BE2C (cell line): ENCODE data around the gene PREX1.

Experiments used
- DNase-seq: peaks from one replicate; pipeline ENCODE4 v3.0.0-alpha.2; 2020
- H3K27me3 ChIP-seq: fragments of 250-450 bp; sonication (Bioruptor Pico); 2 replicates; pipeline ENCODE4 v1.5.1; 2020; ENCODE audit warnings: mild to moderate bottlenecking
- H3K36me3 ChIP-seq: fragments of 250-450 bp; sonication (Bioruptor Pico); 2 replicates; pipeline ENCODE4 v1.5.1; 2020; ENCODE audit warnings: mild to moderate bottlenecking
- H3K4me1 ChIP-seq: fragments of 250-450 bp; sonication (Bioruptor Pico); 2 replicates; pipeline ENCODE4 v1.5.1; 2020
- H3K4me3 ChIP-seq: 2 replicates; pipeline ENCODE4 v1.5.1; 2011; ENCODE audit warnings: low read depth, low read length
- H3K9me3 ChIP-seq: fragments of 250-450 bp; sonication (Bioruptor Pico); 2 replicates; pipeline ENCODE4 v1.5.1; 2020
- TF ChIP-seq, protein P1 (sequence below): IDR thresholded peaks from 2 replicates; pipeline ENCODE4 v1.5.1; 2012; ENCODE audit warnings: mild to moderate bottlenecking, low read depth, low read length

PREX1 gene

GRCh38 chr20:48709058-48709691 is 118.6 kb downstream of the PREX1 start:
- Histone ChIP-seq H3K9me3 (no peaks in the 10 kb centered on the region), H3K4me1 (peaks cover 3% of the 10 kb centered on the region; the same call in 1 of the 2 replicates), H3K36me3 (no peaks in the 10 kb centered on the region), H3K4me3 (no peak overlapping the region), H3K27me3 (no peaks in the 10 kb centered on the region)
- TF ChIP-seq, protein P1, sequence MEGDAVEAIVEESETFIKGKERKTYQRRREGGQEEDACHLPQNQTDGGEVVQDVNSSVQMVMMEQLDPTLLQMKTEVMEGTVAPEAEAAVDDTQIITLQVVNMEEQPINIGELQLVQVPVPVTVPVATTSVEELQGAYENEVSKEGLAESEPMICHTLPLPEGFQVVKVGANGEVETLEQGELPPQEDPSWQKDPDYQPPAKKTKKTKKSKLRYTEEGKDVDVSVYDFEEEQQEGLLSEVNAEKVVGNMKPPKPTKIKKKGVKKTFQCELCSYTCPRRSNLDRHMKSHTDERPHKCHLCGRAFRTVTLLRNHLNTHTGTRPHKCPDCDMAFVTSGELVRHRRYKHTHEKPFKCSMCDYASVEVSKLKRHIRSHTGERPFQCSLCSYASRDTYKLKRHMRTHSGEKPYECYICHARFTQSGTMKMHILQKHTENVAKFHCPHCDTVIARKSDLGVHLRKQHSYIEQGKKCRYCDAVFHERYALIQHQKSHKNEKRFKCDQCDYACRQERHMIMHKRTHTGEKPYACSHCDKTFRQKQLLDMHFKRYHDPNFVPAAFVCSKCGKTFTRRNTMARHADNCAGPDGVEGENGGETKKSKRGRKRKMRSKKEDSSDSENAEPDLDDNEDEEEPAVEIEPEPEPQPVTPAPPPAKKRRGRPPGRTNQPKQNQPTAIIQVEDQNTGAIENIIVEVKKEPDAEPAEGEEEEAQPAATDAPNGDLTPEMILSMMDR = no peak
- DNase-seq = no peak

DNA sequence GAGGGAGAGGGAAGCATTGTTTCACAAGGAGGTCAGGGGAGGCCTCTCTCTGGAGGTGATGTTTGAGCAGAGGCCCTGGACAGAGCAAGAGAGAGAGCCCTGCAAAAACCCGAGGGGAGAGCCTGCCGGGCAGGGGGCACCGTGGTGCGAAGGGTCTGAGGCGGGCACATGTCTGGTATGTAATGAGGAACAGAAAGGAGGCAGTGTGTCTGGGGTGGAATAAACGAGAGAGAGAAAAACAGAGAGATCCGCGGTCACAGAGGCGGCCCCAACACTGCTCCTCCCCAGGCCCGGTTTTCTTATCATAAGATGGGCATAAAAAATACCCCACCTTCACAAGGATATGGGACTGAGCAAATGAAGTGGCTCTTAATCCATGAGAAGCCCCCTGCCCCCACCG is 119.2 kb downstream of the PREX1 start:
- no peaks in the 10 kb centered on the region for H3K9me3 ChIP-seq
- peaks cover 6% of the 10 kb centered on the region for H3K4me1 ChIP-seq
- no peaks in the 10 kb centered on the region for H3K27me3 ChIP-seq
- DNase-seq = no peak
- TF ChIP-seq, protein P1 = no peak
- H3K36me3 ChIP-seq = no peaks in the 10 kb centered on the region
- H3K4me3 ChIP-seq = no peak overlapping the region

DNA sequence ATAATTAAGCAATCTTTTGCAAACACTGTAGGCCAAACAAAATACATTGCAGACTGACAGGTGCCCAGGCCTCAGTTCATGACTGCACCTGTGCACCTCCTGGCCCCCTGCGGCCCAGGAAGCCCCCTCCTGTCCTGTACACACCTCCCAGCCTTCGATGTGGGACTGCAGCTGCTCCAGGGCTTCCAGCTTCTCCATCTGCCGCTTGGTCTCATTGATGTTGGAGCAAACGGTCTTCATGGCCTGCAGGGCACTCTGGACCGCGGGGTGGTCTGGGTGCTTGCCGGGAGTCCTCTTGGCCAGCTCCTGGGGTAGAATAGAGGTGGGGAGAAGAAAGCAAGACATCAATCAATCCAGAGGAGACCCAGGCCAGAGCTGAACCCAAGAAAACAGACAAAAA is 119.7 kb downstream of the PREX1 start:
- H3K4me1 ChIP-seq = peaks cover 11% of the 10 kb centered on the region
- H3K4me3 ChIP-seq = no peak overlapping the region
- no peaks in the 10 kb centered on the region for H3K27me3 ChIP-seq
- no peak for DNase-seq
- H3K36me3 ChIP-seq = no peaks in the 10 kb centered on the region
- no peaks in the 10 kb centered on the region for H3K9me3 ChIP-seq
- TF ChIP-seq, protein P1 = no peak

DNA sequence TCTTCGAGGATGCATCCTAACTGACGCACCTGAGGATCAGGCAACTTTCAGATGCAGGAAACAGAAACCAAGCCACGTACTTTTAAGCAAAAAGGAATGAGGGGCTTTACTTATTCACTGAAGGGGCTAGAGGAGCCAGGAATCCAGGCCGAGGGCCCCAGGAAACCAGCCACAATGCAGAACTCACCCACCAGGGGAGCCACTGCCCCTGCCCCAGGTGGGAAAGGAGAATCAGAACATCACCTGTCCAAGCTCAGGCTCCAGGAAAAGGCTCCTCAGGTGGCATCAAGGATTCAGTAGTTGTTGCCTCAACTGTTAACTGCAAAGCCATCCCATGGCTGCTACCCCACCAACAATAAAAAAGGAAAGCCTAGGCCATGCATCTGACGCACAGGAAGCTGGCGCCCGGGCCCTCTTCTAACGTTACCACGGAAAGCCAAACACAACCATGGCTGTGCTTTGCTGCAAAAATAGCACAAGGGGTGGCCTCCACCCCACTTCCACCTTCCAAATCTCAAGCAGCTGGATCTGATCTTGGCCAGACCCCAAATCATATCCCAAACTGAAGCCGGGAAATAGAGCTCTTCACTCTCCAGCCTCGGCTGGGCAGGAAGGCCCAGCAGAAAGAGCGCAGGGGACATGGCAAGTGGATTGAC is 121.0 kb downstream of the PREX1 start:
- peaks cover 19% of the 10 kb centered on the region for H3K4me1 ChIP-seq
- no peaks in the 10 kb centered on the region for H3K9me3 ChIP-seq
- H3K4me3 ChIP-seq = no peak overlapping the region
- DNase-seq = no peak
- no peaks in the 10 kb centered on the region for H3K27me3 ChIP-seq
- TF ChIP-seq, protein P1 = no peak
- no peaks in the 10 kb centered on the region for H3K36me3 ChIP-seq

DNA sequence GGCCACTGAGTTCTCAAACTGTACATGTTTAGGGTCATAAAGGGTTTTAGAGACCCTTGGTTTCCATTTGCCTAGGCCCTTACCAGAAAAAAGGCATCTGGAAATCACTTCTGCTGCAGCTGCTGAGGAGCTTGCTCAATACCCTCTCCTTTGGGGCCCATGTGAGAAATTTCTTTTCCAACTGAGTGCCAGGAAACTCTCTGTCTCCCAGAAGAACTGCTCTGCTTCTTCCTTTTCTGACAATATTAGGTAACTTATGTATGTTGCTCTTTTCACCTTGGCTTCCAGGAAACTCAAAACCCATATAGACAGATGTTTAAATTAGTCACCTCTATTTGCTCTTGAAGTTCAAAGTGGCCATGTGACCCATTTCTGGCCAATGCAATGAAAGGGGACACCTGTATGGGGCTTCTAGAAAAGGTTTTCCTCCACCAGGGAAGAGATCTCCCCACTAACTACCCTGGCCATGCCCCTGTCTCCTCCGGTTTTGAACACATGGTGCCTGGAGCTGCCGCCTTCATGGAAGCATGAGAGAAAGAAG is 121.6 kb downstream of the PREX1 start:
- peaks cover 19% of the 10 kb centered on the region for H3K4me1 ChIP-seq
- DNase-seq = no peak
- TF ChIP-seq, protein P1 = no peak
- H3K27me3 ChIP-seq = no peaks in the 10 kb centered on the region
- H3K4me3 ChIP-seq = no peak overlapping the region
- no peaks in the 10 kb centered on the region for H3K9me3 ChIP-seq
- no peaks in the 10 kb centered on the region for H3K36me3 ChIP-seq
